ENCODE measurements around the gene EIF3J. TPM values are rescaled to one million over a fixed set of nuclear protein-coding genes. Genes with fewer than 3 reads are reported as not detected.

Gene EIF3J
- total and polyA plus RNA-seq, 7 donors = 39.6 to 92.0 (median 50.4) TPM

DNA sequence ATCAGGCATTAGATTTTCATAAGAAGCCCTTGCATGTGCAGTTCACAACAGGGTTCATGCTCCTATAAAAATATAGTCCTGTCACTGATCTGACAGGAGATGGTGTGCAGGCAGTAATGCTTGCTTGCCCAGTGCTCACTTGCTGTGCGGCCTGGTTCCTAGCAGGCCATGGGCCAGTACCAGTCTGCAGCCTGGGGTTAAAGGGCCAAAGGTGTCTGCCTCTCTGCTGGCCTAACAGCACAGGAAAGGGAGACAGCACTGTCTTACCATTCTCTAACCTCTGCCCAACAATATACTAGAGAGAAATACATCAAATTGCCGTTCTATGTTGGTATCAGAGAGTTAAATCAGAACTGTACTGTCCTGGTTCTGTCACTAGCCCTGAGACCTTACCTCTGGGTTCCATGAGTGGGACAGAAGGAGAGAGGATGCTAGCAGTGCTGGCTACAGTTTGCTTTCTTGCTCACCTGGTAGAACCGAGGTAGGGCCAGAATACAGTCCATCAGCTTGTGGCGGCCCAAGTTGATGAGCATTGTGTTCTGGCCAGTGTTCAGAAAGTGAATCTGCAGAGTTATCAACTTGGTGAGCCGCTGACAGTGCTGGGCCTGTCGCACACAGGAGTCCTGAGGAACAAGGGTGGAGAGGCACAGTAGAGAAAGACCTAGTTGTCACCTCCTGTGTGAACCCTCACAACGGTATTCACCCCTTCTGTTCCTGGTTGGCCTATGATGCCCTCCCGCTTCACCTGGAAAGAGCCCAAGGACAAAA lies 28.6 kb downstream of the EIF3J start:
- 96 to 98% methylated on average over 8 of the region's 8 CpGs for WGBS, 2 donors
- Histone ChIP-seq H3K36me3 (peaks cover 12 to 100% (median 45%) of the 10 kb centered on the region in 4 donors), H3K4me1 (no peaks in the 10 kb centered on the region), H3K27me3 (no peaks in the 10 kb centered on the region), H3K9me3 (no peaks in the 10 kb centered on the region), H3K4me3 (no peak overlapping the region), H3K27ac (no peak overlapping the region)
- DNase-seq = no peak
- intact Hi-C loops (cut with DNase I) = no loop called here
- TF ChIP-seq POLR2AphosphoS5 (IDR thresholded peaks at IDR 0.05) (no peak), POLR2A (IDR thresholded peaks at IDR 0.05) (no peak), EP300 (IDR thresholded peaks at IDR 0.05) (no peak), CTCF (IDR thresholded peaks at IDR 0.05) (no peak)

GRCh38 chr15:44566155-44566540 lies 29.2 kb downstream of the EIF3J start:
- TF ChIP-seq CTCF (IDR thresholded peaks at IDR 0.05) = no peak
- TF ChIP-seq POLR2AphosphoS5 (IDR thresholded peaks at IDR 0.05) = no peak
- TF ChIP-seq EP300 (IDR thresholded peaks at IDR 0.05) = no peak
- no peak for TF ChIP-seq POLR2A (IDR thresholded peaks at IDR 0.05)
- Histone ChIP-seq H3K4me3 (no peak overlapping the region), H3K27ac (no peak overlapping the region), H3K27me3 (no peaks in the 10 kb centered on the region), H3K4me1 (no peaks in the 10 kb centered on the region), H3K9me3 (no peaks in the 10 kb centered on the region), H3K36me3 (peaks cover 12 to 100% (median 45%) of the 10 kb centered on the region in 4 donors)
- no peak for DNase-seq
- 97% methylated on average over 4 of the region's 4 CpGs for WGBS, 2 donors
- intact Hi-C loops (cut with DNase I) = no loop called here

DNA sequence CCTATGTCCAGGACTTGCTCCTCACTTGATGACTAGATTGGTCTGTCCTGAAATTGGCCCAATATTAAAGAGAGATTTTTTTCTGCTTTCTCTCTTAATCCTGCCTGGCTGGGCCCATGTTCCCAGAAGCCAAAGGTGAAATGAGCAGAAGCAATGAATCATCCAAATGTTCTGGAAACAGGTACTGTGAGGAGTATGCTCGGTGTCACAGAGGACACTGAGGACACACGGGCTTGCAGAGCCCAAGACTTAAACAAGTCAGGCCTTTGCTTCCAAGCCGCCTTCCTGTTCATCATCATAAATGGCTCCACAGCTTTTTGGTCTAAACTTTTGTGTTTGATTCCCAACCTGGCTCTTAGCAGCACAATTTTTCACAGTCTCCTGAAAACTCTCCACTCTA lies 31.4 kb downstream of the EIF3J start:
- H3K4me1 ChIP-seq = no peaks in the 10 kb centered on the region
- no peaks in the 10 kb centered on the region for H3K27me3 ChIP-seq
- TF ChIP-seq CTCF (IDR thresholded peaks at IDR 0.05) (no peak), POLR2AphosphoS5 (IDR thresholded peaks at IDR 0.05) (no peak), EP300 (IDR thresholded peaks at IDR 0.05) (no peak), POLR2A (IDR thresholded peaks at IDR 0.05) (no peak)
- intact Hi-C loops (cut with DNase I) = no loop called here
- peaks cover 12 to 90% (median 42%) of the 10 kb centered on the region in 4 donors for H3K36me3 ChIP-seq
- no peak for DNase-seq
- WGBS, 2 donors = 94 to 97% methylated on average over 3 of the region's 3 CpGs
- no peak overlapping the region for H3K4me3 ChIP-seq
- H3K9me3 ChIP-seq = no peaks in the 10 kb centered on the region
- H3K27ac ChIP-seq = no peak overlapping the region

GRCh38 chr15:44569316-44569715 lies 32.4 kb downstream of the EIF3J start:
- no peaks in the 10 kb centered on the region for H3K27me3 ChIP-seq
- no peak overlapping the region for H3K4me3 ChIP-seq
- 95 to 96% methylated on average over 4 of the region's 4 CpGs for WGBS, 2 donors
- peaks cover 12 to 90% (median 33%) of the 10 kb centered on the region in 4 donors for H3K36me3 ChIP-seq
- no peak for DNase-seq
- H3K9me3 ChIP-seq = no peaks in the 10 kb centered on the region
- H3K27ac ChIP-seq = no peak overlapping the region
- no peak for TF ChIP-seq POLR2AphosphoS5 (IDR thresholded peaks at IDR 0.05)
- no peak for TF ChIP-seq EP300 (IDR thresholded peaks at IDR 0.05)
- intact Hi-C loops (cut with DNase I) = no loop called here
- no peaks in the 10 kb centered on the region for H3K4me1 ChIP-seq

GRCh38 chr15:44570361-44570760 lies 33.4 kb downstream of the EIF3J start:
- intact Hi-C loops (cut with DNase I) = loop anchor here (10.0 kb wide), 1 partner anchor 164 kb away; the partner anchor contains the start of gene TRIM69
- Histone ChIP-seq H3K36me3 (peaks cover 7 to 87% (median 24%) of the 10 kb centered on the region in 4 donors), H3K4me3 (no peak overlapping the region), H3K4me1 (no peaks in the 10 kb centered on the region), H3K9me3 (no peaks in the 10 kb centered on the region), H3K27ac (no peak overlapping the region), H3K27me3 (no peaks in the 10 kb centered on the region)
- 94 to 95% methylated on average over 4 of the region's 4 CpGs for WGBS, 2 donors
- DNase-seq = no peak
- TF ChIP-seq POLR2A (IDR thresholded peaks at IDR 0.05) (no peak), EP300 (IDR thresholded peaks at IDR 0.05) (no peak), POLR2AphosphoS5 (IDR thresholded peaks at IDR 0.05) (no peak), CTCF (IDR thresholded peaks at IDR 0.05) (no peak)
